GM20000 (cell line): ENCODE results near the gene RIMS4.

Experiments
- DNase-seq: peaks from one replicate; pipeline ENCODE4 v3.0.0; 2012; ENCODE audit warnings: low spot score
- TF ChIP-seq, protein P1 (sequence below): IDR thresholded peaks from 2 replicates; pipeline ENCODE4 v1.5.1; 2012; ENCODE audit warnings: mild to moderate bottlenecking, control low read depth; ENCODE audit errors: extremely low read depth, missing control alignments

The RIMS4 gene

DNA sequence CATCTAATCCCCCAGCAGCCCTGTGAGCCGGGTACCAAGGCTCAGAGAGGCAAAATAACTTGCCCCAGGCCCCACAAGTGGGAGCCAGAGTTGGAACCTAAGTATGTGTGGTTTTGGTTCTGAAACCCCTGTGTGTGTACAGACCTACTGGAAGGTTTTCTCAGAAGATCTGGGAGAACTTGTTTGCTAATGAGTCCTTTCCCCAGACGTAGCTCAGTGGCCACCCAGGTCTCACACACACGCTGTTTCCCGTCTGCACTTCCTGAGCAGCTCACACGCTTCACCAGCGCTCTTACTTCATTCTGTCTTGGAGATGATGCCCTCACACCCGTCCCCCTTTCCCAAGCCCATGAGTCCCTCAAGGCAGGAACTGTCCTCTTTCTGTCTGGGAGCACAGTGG lies 87.0 kb downstream of the RIMS4 start:
- TF ChIP-seq, protein P1, sequence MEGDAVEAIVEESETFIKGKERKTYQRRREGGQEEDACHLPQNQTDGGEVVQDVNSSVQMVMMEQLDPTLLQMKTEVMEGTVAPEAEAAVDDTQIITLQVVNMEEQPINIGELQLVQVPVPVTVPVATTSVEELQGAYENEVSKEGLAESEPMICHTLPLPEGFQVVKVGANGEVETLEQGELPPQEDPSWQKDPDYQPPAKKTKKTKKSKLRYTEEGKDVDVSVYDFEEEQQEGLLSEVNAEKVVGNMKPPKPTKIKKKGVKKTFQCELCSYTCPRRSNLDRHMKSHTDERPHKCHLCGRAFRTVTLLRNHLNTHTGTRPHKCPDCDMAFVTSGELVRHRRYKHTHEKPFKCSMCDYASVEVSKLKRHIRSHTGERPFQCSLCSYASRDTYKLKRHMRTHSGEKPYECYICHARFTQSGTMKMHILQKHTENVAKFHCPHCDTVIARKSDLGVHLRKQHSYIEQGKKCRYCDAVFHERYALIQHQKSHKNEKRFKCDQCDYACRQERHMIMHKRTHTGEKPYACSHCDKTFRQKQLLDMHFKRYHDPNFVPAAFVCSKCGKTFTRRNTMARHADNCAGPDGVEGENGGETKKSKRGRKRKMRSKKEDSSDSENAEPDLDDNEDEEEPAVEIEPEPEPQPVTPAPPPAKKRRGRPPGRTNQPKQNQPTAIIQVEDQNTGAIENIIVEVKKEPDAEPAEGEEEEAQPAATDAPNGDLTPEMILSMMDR, result no peak
- no peak for DNase-seq

DNA sequence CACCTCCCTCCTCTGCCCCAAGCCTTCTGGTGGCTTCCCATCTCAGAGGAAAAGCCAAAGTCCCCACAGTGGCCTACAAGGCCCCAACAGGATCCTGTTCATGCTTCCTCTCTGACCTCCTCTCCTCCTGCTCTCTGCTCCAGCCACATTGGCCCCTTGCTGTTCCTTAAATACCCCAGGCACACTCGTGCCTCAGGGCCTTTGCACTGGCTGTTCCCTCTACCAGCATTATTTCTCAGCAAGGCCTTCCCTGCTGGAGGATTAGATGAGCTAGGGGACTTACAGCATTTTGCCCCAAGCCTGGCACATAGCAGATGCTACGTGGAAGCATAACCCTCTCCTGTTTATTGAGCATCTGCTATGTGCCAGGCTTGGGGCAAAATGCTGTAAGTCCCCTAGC lies 87.4 kb downstream of the RIMS4 start:
- no peak for DNase-seq
- TF ChIP-seq, protein P1, result no peak

DNA sequence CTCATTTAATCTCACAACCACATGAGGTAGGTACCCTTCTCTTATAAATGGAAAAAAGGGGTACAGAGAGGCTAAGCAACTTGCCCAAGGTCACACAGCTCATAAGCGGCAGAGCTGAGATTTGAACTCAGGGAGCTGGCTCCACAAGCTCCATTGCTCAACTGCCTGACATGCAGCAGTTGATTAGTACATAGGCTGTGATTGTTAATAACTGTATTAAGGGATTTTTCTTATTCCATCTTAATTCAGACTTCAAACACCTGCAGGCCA lies 88.6 kb downstream of the RIMS4 start:
- no peak for DNase-seq

DNA sequence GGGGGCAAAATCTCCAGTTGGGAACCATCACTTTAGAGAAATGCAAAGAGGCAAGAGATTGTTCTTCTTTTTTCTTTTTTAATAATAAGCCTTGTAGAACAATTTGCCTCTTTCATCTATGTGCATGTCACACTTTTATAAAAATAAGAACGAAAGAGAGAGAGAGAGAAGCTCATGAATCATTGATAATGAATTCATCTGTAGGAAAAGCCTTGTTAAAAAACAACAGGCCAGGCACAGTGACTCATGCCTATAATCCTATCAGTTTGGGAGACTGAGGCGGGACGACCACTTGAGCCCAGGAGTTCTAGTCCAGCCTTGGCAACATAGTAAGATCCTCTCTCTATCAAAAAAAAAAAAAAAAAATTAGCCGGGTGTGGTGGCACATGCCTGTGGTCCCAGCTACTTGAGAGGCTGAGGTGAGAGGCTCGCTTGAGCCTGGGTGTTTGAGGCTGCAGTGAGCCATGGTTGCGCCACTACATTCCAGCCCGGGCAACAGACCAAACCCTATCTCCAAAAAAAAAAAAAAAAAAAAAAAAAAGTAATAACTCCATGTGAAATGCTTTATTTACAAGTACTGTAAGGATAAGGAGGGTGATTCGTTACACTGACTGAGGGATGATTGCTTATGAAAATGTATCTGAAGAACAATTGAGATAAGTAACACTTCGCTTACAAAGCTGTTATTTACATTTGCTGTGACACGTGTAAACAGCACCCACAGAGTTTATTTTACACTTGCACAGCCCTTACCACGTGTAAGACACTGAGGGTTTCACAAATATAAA lies 89.2 kb downstream of the RIMS4 start:
- TF ChIP-seq, protein P1, result no peak
- DNase-seq, result no peak

More for the DNA sequence above, 88.6 kb downstream of the RIMS4 start:
- TF ChIP-seq, protein P1, result no peak

DNA sequence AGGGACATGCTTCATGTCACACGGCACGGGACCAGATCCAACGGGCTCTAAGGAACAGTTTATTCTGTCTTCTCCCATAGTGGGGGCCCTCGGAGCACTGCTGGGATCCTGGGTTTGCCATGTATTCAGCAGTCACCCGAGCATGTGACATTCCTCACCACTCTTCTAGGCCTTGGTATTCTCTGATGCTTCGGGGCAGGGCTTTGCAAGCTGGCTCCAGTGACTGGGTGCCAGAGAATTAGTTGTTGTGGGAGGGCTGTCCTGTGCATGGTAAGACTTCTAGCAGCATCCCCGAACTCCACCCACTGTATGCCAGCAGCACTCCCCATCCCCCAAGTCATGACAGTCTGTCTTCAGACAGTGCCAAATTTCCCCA lies 89.7 kb downstream of the RIMS4 start:
- DNase-seq, result no peak
- TF ChIP-seq, protein P1, result no peak

DNA sequence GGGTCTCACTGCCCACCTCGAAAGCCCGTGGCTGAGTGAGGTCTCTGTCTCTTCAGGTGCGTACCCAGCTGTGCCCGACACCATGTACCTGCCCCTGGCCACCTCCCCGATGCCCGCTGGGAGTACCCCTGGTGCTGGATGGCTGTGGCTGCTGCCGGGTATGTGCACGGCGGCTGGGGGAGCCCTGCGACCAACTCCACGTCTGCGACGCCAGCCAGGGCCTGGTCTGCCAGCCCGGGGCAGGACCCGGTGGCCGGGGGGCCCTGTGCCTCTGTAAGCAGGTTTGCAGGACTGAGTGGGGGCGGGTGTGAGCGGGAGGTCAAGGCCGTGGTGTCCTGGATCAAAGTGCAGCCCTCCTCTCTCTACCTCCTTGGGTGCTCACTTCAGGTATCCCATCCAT lies 90.5 kb downstream of the RIMS4 start:
- TF ChIP-seq, protein P1, result no peak
- no peak for DNase-seq

DNA sequence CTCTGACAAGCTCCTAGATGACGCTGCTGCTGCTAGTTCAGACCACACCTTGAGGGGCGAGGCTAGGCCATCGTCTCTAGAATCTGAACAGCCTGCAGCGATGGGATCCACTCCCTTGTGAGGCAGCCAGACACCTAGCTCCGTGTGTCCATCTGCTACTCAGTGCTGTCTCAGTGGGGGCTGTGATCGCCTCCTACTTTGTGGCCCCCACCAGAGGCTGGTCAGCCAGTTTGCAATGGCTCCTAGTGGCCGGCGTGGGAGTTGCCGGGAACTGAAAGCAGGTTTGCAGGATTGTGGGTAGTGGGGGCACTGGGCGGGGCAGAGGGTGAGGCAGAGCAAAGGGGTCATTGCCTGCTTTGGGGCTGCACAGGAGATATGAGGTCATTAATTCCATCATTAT lies 92.4 kb downstream of the RIMS4 start:
- no peak for DNase-seq
- TF ChIP-seq, protein P1, result no peak
